C4-2B (cell line): Measurements from ENCODE around the gene ROR1.

ENCODE experiments used
- H3K27ac ChIP-seq: fragments of 450-650 bp; 2 replicates; pipeline ENCODE4 v1.5.1; 2017
- CTCF ChIP-seq: fragments of 450-650 bp; conservative IDR thresholded peaks from 2 replicates; pipeline ENCODE4 v1.5.1; 2017; ENCODE audit warnings: mild to moderate bottlenecking
- ZFX ChIP-seq: fragments of 450-650 bp; IDR thresholded peaks from 2 replicates; pipeline ENCODE4 v1.6.1; 2017

ROR1 gene

GRCh38 chr1:63914706-63915105, 140.9 kb downstream of the ROR1 start:
- no peak overlapping the region; the same call in 1 of the 2 replicates for H3K27ac ChIP-seq
- TF ChIP-seq CTCF (no peak), ZFX (no peak)

GRCh38 chr1:63915121-63915520, 141.3 kb downstream of the ROR1 start:
- H3K27ac ChIP-seq, result no peak overlapping the region; the same call in 1 of the 2 replicates
- TF ChIP-seq ZFX, result no peak
- TF ChIP-seq CTCF, result no peak

GRCh38 chr1:63916485-63917360, 142.9 kb downstream of the ROR1 start:
- no peak for TF ChIP-seq CTCF
- no peak for TF ChIP-seq ZFX
- H3K27ac ChIP-seq, result peak overlapping the region; percentile 27; the same call in 1 of the 2 replicates

GRCh38 chr1:63917571-63918417, 144.0 kb downstream of the ROR1 start:
- H3K27ac ChIP-seq, result no peak overlapping the region
- peak; percentile 34 for TF ChIP-seq CTCF
- TF ChIP-seq ZFX, result no peak

- TF ChIP-seq CTCF (no peak), ZFX (no peak)
- no peak overlapping the region for H3K27ac ChIP-seq
Measured at GRCh38 chr1:63918418-63918945, 144.7 kb downstream of the ROR1 start.

GRCh38 chr1:63920154-63921117, 146.6 kb downstream of the ROR1 start:
- TF ChIP-seq ZFX (no peak), CTCF (peak; percentile 33)
- peak overlapping the region; percentile 33; the same call in 1 of the 2 replicates for H3K27ac ChIP-seq
